ENCODE data around the gene ZNF423.

GRCh38 chr16:49464093-49464492, 391.8 kb downstream of the ZNF423 start:
- TF ChIP-seq CTCF (IDR thresholded peaks at IDR 0.05; ENCODE audit: low read depth, low read length, poor library complexity, severe bottlenecking): no peak
- TF ChIP-seq EZH2phosphoT487 (IDR thresholded peaks at IDR 0.05; ENCODE audit: borderline replicate concordance, low read length): no peak

Data from DOHH2 (cell line).